Stimulated activated CD8-positive, alpha-beta memory T cell treated with anti-CD3 and anti-CD28 coated beads, Interleukin-4, amount 100 ng/mL, for 48 hours (primary cell): ENCODE results near the gene DISC1.
"Not testable (repeated sequence)": the region's sequence is repeated elsewhere in the genome, so short reads cannot be mapped to it uniquely, and the experiment has no call there.

Experiments
- DNase-seq: peaks from one replicate; pipeline ENCODE4 v3.0.0-alpha.2; 2020

The DISC1 gene

DNA sequence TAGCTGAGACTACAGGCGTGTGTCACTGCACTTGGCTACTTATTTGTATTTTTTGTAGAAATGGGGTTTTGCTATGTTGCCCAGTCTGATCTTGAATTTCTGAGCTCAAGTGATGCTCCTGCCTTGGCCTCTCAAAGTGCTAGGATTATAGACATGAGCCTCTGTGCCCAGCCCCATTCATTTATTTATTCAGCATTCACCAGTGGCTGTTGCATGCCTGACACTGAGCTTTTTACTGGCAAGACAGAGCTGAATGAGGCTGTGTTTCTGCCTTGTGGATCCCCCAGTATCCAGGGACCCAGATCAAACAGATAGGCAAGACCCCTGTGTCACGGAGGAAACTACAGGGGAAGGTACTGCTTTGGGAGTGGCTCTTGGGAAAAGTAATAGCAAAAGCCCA lies 109.4 kb downstream of the DISC1 start:
- DNase-seq, result no peak

DNA sequence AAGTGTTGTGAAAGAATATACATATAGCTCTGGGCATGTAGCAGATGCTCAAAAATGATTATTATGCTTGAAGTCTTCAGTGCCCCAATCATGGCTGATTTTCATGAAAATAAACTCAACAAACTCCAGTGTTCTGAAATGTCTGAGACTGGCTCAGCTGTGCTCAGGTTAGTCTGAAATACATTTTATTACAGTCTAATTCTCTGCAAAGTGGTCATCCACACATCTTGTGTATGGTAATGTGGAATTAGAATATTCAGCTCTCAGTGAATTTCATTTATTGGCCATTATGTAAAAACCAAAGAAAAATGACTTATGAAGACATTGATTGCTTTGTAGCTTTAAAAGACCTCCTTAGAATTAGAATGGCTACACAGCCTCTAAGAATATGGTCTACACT lies 109.9 kb downstream of the DISC1 start:
- DNase-seq, result no peak

DNA sequence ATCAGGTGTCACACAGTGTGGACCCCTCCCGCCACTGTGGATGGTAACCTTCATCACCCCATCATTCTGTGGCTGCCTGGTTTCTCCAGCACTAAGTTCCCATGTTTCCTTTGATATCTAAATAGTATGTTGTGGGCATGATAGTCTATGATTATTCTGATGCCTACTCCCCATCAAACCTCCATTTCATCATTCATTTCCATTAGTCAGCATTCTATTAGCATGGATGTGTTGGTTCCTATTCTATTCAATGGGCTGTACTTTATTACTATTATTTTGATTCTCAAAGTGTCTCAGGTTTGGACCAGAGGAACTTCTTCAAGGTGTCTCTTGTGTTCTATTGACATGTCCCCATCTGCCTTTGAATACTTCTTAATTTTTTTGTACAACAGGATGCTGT lies 112.0 kb downstream of the DISC1 start:
- no peak for DNase-seq

DNA sequence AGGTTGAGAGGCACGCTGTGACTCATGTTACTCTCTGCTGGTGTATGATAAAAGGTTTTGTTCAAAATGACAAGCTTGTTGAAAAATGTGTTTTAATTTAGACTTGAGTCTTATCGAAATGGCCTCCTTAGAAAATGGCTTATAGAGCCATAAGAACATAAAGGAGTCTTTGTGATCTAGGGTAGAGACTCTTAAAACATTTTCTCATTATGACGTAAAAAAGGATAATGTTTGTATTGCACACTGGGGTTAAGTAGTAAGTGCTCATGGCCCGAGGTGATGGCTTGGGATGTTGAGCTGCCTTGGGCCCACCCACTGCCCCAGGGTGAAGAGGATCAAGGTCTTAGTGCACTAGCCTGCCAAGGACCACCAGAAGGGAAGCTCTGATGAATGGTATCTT lies 117.4 kb downstream of the DISC1 start:
- DNase-seq, result no peak

DNA sequence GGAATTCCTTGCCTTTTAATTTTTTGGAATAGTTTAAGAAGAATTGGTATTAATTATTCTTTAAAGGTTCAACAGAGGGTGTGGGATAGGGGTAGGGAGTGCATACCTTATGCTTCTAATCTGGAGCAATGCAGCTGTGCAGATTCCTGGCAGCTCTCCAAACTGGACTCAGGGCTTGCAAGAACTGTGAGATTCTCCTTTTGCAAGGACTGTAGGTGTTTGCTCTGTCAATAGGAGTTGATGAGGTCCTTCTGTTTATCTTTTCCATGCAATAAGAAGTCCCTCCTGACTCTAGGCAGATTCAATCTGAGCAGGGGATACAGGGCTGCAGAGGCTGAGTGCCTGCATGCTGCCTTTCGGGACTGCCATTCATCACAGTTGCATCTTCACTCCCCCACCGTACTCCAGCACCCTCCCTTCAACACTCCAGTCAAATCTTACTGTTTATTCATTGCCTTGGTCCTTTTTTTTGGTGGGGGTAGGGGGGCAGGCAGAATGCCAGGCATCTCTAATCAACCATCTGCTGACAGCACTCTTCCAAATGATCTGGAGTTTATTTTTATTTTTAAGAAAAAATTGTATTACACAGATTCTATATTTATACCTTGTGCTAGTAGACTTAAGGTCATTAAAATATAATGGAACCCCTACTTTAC lies 122.3 kb downstream of the DISC1 start:
- DNase-seq, result no peak

DNA sequence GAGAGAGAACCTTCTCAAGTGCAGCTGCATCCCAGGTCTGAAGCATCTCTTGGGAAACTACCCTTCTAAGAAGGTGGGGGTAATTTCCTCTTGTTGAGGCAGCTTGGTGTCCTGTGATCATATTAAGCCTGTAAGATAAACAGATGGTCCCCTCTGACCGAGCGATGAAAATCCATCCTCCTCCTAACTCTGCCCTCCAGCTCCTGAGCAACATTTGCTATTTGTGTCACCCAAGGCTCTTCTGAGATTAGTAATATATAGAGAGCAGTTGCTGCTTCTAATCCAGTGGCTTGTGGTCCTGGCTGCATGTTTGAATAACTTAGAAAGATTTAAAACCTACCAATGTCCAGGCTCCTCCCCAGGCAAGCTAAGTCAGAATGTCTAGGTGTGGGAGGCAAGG lies 123.7 kb downstream of the DISC1 start:
- DNase-seq, result no peak

DNA sequence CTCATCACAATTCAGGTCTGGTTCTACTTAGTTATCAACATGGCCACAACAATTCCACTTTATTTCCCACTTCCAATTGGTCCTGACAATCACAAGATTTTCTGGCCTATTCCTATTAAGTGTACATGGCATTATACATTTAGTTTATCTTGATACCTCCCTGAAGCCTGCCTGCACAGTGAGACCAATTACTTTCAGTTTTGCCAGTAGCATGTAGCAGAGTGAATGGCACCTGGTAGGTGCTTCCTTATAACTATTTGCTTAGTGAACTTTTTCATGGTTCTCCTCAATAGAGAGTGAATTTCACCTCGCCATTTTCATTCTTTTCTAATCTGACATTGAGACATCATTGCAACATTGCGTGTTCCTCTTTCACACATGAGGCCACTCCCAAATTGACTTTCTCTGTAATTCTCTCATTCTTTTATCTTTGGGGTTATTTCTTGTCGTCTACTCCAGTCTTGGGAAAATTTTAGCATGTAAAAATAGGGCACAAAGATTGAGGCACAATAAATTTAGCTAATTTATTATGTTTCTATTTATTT lies 124.3 kb downstream of the DISC1 start:
- DNase-seq, result no peak

DNA sequence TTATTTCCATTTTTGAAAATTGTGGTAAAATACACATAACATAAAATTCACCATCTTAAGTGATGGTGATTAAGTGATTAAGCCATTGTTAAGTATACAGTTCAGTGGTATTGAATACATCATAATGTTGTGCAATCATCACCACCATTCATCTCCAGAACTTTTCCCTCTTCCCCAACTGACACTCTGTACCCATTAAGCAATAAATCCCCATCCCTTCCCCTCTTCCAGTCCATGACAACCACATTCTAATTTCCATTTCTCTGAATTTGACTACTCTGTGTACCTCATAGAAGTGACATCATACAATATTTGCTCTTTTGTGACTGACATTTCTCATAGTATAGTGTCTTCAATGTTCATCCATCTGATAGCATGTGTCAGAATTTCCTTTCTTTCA lies 124.8 kb downstream of the DISC1 start:
- no peak for DNase-seq

DNA sequence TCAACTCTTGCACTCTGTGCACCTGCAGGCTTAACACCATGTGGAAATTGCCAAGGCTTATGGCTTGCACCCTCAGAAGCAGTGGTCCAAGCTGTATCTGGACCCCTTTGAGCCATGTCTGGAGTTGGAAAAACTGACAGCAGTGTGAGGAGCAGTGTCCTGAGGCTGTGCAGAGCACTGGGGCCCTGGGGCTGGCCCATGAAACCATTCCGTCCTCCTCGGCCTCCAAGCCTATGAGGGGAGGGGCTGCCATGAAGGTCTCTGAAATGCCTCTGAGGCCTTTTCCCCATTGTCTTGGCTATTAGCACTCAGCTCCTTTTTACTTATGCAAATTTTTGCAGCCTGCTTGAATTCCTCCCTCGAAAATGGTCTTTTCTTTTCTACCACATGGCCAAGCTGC lies 126.7 kb downstream of the DISC1 start:
- no peak for DNase-seq

DNA sequence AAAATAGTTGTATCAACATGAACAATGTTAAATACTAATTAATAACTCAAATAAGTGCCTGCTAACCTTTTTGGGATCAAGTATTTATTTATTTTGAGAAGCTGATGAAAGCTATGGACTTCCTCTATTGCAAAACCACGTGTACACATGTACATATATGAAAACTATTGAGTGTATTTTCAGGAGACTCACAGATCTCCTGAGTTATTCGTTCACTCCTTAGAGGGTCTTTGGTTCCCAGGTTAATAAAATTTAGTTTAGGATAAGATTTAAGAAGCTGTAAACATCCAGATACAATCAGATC lies 130.5 kb downstream of the DISC1 start:
- no peak for DNase-seq

DNA sequence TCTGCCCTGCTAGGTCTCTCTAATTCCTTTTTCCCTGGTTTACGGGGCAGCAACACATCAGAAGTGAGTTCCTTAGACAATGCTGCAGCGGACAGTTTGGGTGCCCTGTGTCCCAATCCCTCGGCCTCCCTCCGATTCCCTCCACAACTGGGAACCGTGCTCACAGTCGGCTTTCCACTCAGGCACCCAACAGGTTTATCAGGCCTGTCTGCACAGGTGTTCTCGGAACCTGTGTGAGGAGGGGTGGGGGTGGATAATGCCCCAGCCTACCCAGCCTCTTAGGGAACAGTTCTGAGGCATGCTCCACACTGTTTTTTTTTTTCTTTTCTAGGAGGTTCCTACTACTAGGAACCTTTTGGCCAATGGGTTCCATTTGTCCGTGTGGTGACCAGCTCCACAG lies 131.2 kb downstream of the DISC1 start:
- no peak for DNase-seq

DNA sequence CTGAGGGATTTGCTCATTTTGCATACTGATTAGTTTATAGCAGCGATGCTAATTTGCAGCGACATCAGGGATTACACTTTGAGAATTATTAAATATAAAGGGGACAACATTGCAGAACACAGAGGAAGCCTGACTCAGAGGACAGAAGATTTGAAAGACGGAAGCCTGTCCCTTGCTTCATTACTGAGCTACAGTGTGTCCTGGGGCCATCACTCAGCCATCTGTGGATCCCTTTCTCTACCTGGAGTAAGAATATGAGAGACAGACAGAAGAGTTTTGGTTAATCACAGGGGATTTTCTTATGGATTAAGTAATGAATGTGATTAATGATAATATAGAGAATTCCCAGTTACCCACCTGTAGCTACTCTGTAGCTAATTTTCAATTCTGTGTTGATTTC lies 134.7 kb downstream of the DISC1 start:
- DNase-seq, result no peak

DNA sequence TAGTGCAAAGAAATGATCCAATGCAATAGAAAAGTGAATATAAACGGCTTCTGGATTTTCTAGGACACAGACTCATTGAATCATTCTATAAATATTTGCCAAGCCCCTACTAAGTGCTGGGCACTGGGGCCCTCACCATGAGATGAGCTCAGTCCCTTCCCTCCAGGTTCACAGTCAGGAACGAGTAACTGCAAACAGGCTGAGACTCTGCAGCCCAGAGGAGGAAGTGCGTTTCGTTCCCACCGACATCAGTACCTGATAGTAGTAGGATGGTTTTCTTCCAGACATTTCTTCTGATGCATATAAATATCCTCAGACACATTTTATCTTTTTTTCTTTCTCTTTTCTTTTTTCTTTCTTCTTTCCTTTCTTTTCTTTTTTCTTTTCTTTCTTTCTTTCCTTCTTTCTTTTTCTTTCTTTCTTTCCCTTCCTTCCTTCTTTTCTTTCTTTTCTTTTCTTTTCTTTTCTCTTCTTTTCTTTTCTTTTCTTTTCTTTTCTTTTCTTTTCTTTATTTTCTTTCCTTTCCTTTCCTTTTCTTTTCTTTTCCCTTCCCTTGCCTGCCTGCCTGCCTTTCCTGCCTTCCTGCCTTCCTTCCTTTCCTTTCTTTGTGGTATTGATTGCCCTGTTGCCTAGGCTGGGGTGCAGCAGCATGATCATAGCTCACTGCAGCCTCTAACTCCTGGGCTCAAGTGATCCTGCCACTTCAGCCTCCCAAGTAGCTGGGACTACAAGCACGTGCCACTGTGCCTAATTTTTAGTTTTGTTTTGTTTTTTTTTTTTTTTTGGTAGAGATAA lies 135.4 kb downstream of the DISC1 start:
- DNase-seq, result no peak

DNA sequence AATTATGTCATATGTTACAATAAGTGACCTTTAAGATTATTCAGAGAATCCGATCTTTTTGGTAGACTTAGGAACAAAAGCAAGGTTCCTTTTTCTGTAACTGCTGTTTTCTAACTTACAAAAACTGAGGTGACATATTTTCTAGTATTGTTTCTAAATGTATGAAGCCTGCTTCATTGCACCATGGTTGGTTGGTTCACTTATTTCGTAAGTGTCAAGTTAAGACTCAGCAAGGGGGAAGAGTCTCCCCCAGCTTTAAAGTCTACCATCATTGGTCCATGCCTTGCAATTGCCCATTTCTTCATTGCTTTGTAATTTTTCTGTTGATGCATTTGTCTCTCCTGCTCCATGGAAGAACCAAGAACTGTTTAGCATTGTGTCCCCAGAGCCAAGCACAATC lies 136.9 kb downstream of the DISC1 start:
- DNase-seq, result no peak

DNA sequence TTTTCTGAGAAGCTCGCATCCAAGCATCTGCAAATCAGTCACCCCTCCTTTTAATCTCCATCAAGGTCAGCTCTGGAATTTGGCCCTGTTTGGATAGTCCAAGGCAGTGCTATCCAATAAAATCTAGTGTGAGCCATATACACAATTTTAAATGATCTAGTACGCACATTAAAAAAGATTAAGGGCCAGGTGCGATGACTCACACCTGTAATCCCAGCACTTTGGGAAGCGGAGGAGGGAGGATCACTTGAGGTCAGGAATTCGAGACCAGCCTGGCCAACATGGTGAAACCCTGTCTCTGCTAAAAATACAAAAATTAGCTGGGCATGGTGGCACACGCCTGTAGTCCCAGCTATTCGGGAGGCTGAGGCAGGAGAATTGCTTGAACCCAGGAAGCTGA lies 139.2 kb downstream of the DISC1 start:
- DNase-seq, result not testable (repeated sequence)

DNA sequence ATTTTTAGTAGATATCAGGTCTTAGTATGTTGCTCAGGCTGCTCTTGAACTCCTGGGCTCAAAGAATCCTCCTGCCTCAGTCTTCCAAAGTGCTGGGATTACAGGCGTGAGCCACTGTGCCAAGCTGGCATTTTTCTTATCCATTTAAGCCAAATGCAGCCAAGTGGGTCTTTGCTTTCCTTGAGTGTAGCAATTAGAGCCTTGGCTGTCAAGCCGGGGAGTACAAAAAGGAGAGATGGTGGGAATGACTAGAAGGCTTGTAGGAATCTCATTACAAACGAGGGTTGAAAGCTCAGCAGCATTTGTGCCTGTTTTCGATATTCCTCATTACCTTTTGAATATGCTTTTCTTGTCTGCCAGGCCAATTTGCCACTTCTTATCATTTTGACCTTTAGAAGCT lies 140.9 kb downstream of the DISC1 start:
- DNase-seq, result no peak

DNA sequence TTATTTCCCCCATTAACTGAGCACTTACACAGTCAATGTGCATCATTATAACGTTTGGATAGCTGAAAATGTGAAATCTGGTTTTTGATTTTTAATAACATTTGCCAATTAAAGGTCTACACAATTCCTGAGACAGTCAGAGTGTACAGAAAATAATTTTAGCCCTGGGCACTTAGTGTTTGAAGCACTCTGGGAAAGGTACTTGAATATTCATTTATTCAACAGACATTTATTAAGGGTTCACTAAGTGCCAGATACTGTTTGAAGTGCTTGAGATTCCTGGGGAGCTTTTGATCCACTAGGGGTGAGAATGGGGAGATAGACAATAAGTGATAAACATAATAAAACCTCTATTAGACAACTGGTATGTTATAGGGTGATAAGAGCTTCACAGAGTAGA lies 141.8 kb downstream of the DISC1 start:
- DNase-seq, result no peak

DNA sequence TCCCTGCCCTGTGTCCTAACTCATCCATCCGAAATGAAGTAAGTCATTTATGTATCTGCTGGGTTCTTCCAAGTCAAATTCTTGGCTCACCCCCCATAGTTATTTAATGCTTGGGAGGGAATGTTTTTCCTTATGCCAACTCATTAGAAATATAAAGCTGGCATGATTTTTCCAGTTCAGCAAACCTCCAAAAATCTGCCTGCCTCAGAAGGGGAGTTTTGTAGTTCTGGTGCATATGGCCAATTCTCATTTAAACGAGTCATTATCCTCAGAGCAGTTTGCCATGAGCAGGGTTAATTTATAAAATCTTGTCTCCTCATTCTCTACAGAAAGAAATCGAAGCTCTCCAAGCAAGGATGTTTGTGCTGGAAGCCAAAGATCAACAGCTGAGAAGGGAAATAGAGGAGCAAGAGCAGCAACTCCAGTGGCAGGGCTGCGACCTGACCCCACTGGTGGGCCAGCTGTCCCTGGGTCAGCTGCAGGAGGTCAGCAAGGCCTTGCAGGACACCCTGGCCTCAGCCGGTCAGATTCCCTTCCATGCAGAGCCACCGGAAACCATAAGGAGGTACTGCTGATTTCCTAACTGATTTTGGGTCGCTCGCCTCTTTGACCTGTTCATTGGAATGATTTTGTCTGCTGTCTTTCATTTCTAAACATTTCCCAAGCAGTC lies 144.1 kb downstream of the DISC1 start:
- DNase-seq, result no peak

DNA sequence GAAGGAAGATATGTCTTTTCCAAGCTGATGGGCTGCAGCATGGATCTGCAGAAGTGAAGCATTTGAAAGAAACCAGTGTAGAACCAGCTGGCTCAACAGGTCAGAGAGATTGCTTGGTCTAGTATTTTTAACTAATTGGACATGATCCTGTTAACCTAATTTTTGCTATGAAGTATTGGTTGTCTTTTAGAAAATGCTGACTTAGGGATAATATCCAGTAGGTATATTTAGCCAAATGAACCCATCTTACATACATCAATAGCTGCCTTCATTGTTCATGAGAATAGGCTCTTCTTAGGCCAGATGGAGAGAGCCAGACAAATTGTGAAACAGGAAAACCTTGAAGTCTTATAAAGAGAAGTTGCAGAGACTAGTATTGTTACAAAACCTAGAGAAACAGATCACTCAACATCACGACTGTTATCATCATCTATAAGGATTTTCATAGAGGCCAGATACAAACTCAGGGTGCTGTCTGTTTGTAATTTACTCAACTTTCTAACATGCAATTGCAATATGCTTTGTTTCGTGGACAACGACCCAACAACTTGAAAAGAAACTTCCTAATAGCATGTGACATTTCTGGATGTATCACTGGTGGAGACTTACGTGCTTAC lies 148.2 kb downstream of the DISC1 start:
- no peak for DNase-seq

DNA sequence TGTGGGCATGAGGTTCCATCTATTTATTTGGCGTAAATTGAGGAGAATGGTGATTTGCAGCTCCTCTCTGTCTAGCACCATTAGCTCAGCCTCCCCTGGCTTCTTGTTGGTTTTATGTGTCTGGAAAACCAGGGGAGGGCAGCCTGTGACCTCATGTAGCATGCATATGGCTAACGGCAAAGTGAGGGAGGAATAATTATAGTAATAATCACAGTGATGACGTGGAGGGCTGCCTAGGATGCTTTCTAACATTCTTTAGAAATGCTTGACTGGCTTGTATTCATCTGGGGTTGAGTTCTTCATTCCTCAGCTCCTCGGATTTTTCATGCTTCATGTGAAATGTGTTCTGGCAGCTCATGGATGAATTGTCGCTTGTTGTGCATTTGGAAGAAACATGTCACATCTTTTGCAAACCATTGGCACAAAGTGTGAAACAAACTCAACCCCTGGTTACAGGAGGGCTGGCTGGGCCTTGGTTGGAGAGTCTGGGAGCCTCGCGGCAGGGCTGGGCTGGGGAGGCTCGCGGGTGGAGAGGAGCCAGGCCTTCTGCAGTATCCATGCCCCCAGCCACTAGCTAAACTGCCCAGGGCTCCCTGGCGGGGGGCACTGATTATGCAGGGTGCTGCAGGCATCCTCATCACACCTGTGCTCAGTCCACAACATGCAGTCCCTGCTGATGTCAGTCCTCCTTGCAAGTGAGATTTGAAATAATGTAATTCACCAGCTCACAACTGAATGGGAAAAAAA lies 149.6 kb downstream of the DISC1 start:
- DNase-seq, result no peak

DNA sequence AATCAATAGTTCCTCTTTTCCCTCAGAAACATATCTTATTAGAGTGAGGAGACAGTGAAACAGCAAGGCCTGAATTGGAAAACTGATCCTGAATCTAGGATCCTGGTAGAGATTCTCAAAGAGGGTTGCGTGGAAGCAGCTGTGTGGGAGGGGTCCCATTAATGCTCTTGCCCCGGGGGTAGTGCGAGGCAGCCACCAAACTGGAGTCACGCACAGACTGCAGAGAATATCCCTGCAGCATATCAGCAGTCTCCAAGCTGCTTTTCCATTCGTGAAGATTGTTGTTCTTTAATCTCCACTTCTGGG lies 150.1 kb downstream of the DISC1 start:
- DNase-seq, result no peak

DNA sequence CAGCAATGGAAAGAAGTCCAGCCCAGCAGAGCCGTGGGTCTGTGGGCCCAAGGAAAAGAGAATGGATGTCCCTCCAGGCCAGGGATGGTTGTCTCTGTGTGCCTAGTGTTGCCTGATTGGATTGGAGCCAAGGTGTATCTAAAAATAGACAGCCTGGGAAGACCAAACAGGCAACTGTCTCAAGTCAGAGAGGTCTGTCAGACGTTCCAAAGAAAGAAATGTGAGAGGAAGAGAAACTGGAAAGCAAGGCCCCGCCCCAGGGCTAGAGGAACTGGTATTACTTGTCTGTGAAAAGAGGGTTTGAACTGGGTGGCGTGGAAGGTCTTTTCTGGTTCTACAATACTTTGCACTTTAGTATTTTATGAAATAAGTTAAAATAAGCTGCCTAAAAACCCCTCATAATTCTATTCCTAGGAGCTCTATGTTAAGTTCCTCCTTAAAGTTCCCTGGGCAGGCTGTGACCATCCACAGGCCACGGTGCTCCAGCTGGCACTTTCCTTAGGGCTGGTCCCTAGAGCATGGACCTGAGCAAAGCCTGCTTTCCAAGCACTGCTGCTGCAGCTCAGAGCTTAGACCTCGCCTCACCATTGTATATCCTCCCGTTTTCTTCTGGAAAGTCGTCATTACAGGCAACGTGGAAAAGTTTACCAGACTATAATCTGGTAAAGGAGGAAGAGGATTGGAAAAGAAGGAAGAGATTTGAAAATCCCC lies 151.6 kb downstream of the DISC1 start:
- no peak for DNase-seq

DNA sequence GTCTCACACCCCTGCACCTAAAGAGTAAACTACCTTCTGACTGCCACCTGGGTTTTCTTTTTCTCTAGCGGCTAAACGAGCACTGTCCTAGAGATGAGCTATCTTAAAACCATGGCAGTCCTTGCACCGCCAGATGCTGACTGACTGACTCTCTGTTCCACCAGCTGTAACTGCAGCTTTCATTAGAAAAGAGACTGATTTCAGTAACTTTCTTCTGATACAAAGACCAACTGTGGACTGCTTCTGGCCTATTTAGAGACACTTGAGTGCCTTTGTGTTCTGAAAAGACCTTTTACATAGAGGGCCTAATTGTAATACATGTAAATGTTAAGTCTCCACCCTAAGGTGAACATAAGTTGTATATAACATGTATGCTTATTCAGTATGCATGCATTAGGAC lies 152.5 kb downstream of the DISC1 start:
- DNase-seq, result no peak
